ENCODE data around the gene CPXM1. TPM values are rescaled to one million over a fixed set of nuclear protein-coding genes. Genes with fewer than 3 reads are reported as not detected.
"Not testable (repeated sequence)": the region's sequence is repeated elsewhere in the genome, so short reads cannot be mapped to it uniquely, and the experiment has no call there.

CPXM1 gene
- total RNA-seq, 1 experiment from 2014 or later, result 0.17 TPM

- BruUV-seq (replicated peaks), result no TSS peak
- Histone ChIP-seq H3K9me2 (ENCODE audit: insufficient read depth) (no peaks in the 10 kb centered on the region), H3K27me3 (ENCODE audit: insufficient read depth, low read length) (peaks cover 4% of the 10 kb centered on the region; the same call in 1 of the 2 replicates), H3K4me3 (replicated peaks in 1 of 2; ENCODE audit: low read depth in 1 of 2, low read length in 2 of 2) (no peak overlapping the region), H3K4me2 (ENCODE audit: low read length) (no peak overlapping the region), H3K9me3 (ENCODE audit: control insufficient read depth in 1 of 2, insufficient read depth in 1 of 2, low read depth in 1 of 2, low read length in 2 of 2) (peaks cover 4 to 9% of the 10 kb centered on the region in 2 experiments; a peak in 1 of 4 replicates), H3K36me3 (ENCODE audit: control insufficient read depth in 1 of 2, insufficient read depth in 2 of 2, low read length in 2 of 2) (no peaks in the 10 kb centered on the region), H3K27ac (ENCODE audit: low read depth, low read length) (no peak overlapping the region), H4K20me1 (ENCODE audit: insufficient read depth) (no peaks in the 10 kb centered on the region), H3K4me1 (ENCODE audit: control insufficient read depth in 1 of 2, insufficient read depth in 2 of 2, low read length in 2 of 2) (peaks cover 3 to 12% of the 10 kb centered on the region in 2 experiments; a peak in 2 of 4 replicates), H2AFZ (ENCODE audit: low read depth, low read length, poor library complexity, severe bottlenecking) (no peak overlapping the region), H3K9ac (ENCODE audit: low read length) (no peak overlapping the region), H3K79me2 (ENCODE audit: insufficient read depth, low read length) (no peaks in the 10 kb centered on the region)
- ATAC-seq, result no peak
- POLR2A ChIA-PET, result no interaction called here
- RAD21 ChIA-PET (ENCODE audit: low non-redundant PET in 1 of 2, low total read pairs in 2 of 2, uncharacterized antibody in 2 of 2, unreplicated experiment in 2 of 2), result no interaction called here
- CTCF ChIA-PET, result no interaction called here
- no peak for DNase-seq (ENCODE audit: low read depth, low spot score)
- TF ChIP-seq ATF3 (IDR thresholded peaks at IDR 0.05) (no peak), POLR2A (IDR thresholded peaks at IDR 0.05; ENCODE audit: borderline replicate concordance, extremely low read depth, insufficient read depth, insufficient read length) (no peak), SRF (IDR thresholded peaks at IDR 0.05; ENCODE audit: low read depth) (no peak), EZH2 (IDR thresholded peaks at IDR 0.05) (no peak), ELF1 (IDR thresholded peaks at IDR 0.05; ENCODE audit: borderline replicate concordance, low read depth) (no peak)
- intact Hi-C loops (cut with micrococcal nuclease), result no loop called here
Observed at GRCh38 chr20:2809690-2810089, 9.3 kb upstream of the CPXM1 start.

GRCh38 chr20:2807929-2808328 is 7.5 kb upstream of the CPXM1 start:
- RAD21 ChIA-PET (ENCODE audit: low non-redundant PET in 1 of 2, low total read pairs in 2 of 2, uncharacterized antibody in 2 of 2, unreplicated experiment in 2 of 2); DNase-seq (ENCODE audit: low read depth, low spot score); H2AFZ ChIP-seq (ENCODE audit: low read depth, low read length, poor library complexity, severe bottlenecking); H3K27me3 ChIP-seq (ENCODE audit: insufficient read depth, low read length); H4K20me1 ChIP-seq (ENCODE audit: insufficient read depth); H3K9me2 ChIP-seq (ENCODE audit: insufficient read depth); ATAC-seq; CTCF ChIA-PET; H3K79me2 ChIP-seq (ENCODE audit: insufficient read depth, low read length); H3K4me3 ChIP-seq (replicated peaks in 1 of 2; ENCODE audit: low read depth in 1 of 2, low read length in 2 of 2); POLR2A ChIA-PET; H3K27ac ChIP-seq (ENCODE audit: low read depth, low read length); H3K4me2 ChIP-seq (ENCODE audit: low read length); H3K9me3 ChIP-seq (ENCODE audit: control insufficient read depth in 1 of 2, insufficient read depth in 1 of 2, low read depth in 1 of 2, low read length in 2 of 2); H3K9ac ChIP-seq (ENCODE audit: low read length); BruUV-seq (replicated peaks); H3K36me3 ChIP-seq (ENCODE audit: control insufficient read depth in 1 of 2, insufficient read depth in 2 of 2, low read length in 2 of 2); H3K4me1 ChIP-seq (ENCODE audit: control insufficient read depth in 1 of 2, insufficient read depth in 2 of 2, low read length in 2 of 2); intact Hi-C loops (cut with micrococcal nuclease): not testable (repeated sequence)
